Activated B cell treated with CpG ODN at 0.5 μM for 24 hours (primary cell): Measurements from ENCODE around the gene CALCOCO1. TPM values are rescaled to one million over a fixed set of nuclear protein-coding genes. Genes with fewer than 3 reads are reported as not detected.
"Not testable (repeated sequence)": the region's sequence is repeated elsewhere in the genome, so short reads cannot be mapped to it uniquely, and the experiment has no call there.

ENCODE experiments used
- ATAC-seq: fragments of 200-7000 bp; cut with Tn5 transposase; one replicate; pipeline ENCODE4 v1.10.0; 2021; ENCODE audit warnings: low read depth, mild to moderate bottlenecking, moderate library complexity
- CTCF ChIA-PET: fragments of 350-600 bp; sonication (Branson Sonifier 250); formaldehyde crosslinking; loops from one replicate; lab custom pipeline; 2021; ENCODE audit warnings: antibody characterized with exemption; lab: Charles Lee
- POLR2A ChIA-PET: fragments of 350-600 bp; sonication (Branson Sonifier 250); formaldehyde crosslinking; loops from one replicate; lab custom pipeline; 2021; ENCODE audit warnings: antibody characterized with exemption; lab: Charles Lee
- DNase-seq: peaks from one replicate; pipeline ENCODE4 v3.0.0; 2022
- H3K27ac Mint-ChIP-seq: one replicate; pipeline ENCODE4 v1.8.0; 2020; ENCODE audit warnings: mixed read lengths
- H3K27me3 Mint-ChIP-seq: one replicate; pipeline ENCODE4 v1.8.0; 2021; ENCODE audit warnings: mixed read lengths
- H3K36me3 Mint-ChIP-seq: one replicate; pipeline ENCODE4 v1.8.0; 2021; ENCODE audit warnings: low read depth, mixed read lengths
- H3K4me1 Mint-ChIP-seq: one replicate; pipeline ENCODE4 v1.8.0; 2021; ENCODE audit warnings: mixed read lengths
- H3K4me3 Mint-ChIP-seq: one replicate; pipeline ENCODE4 v1.8.0; 2020; ENCODE audit warnings: mild to moderate bottlenecking, mixed read lengths
- H3K9me3 Mint-ChIP-seq: one replicate; pipeline ENCODE4 v1.8.0; 2020; ENCODE audit warnings: mixed read lengths
- CTCF ChIP-seq: fragments of 200-600 bp; IDR thresholded peaks from one replicate; pipeline ENCODE4 v1.8.0; 2022; ENCODE audit warnings: antibody characterized with exemption, mild to moderate bottlenecking
- intact Hi-C: fragments of 100-400 bp; cut with micrococcal nuclease; formaldehyde crosslinking; loops from one replicate; pipeline ENCODE4 v1.15.1; 2024
- total RNA-seq: library from RNA; stranded (reverse); gene quantifications from 2 replicates; pipeline ENCODE4 v1.2.3, GENCODE V29; 2022

CALCOCO1 gene
- total RNA-seq, 1 donor from 2014 or later: 59.5 TPM

GRCh38 chr12:53686436-53686835, 40.8 kb downstream of the CALCOCO1 start:
- no peak for TF ChIP-seq CTCF
- ChIA-PET POLR2A (no interaction called here), CTCF (interaction anchor here (1.2 kb wide), 1 partner anchor 60 kb away, joined by 4 read pairs; no protein-coding TSS in a partner anchor)
- Mint-ChIP-seq H3K4me1 (no peaks in the 10 kb centered on the region), H3K27ac (no peak overlapping the region), H3K36me3 (no peaks in the 10 kb centered on the region), H3K27me3 (peaks cover 13% of the 10 kb centered on the region), H3K4me3 (no peak overlapping the region), H3K9me3 (no peaks in the 10 kb centered on the region)
- no peak for ATAC-seq
- DNase-seq: no peak
- intact Hi-C loops: no loop called here

GRCh38 chr12:53684654-53685220, 42.5 kb downstream of the CALCOCO1 start:
- intact Hi-C loops: no loop called here
- CTCF ChIA-PET: interaction anchor here (0.8 to 1.2 kb wide), 2 partner anchors 17 to 62 kb away, joined by 3 read pairs; no protein-coding TSS in a partner anchor
- Mint-ChIP-seq H3K27ac (no peak overlapping the region), H3K4me3 (no peak overlapping the region), H3K27me3 (peaks cover 15% of the 10 kb centered on the region), H3K9me3 (no peaks in the 10 kb centered on the region), H3K36me3 (no peaks in the 10 kb centered on the region), H3K4me1 (no peaks in the 10 kb centered on the region)
- no peak for TF ChIP-seq CTCF
- POLR2A ChIA-PET: no interaction called here
- DNase-seq (no peak), ATAC-seq (no peak)

GRCh38 chr12:53683983-53684382, 43.3 kb downstream of the CALCOCO1 start:
- no peaks in the 10 kb centered on the region for H3K36me3 Mint-ChIP-seq
- POLR2A ChIA-PET: no interaction called here
- CTCF ChIA-PET: interaction anchor here (0.6 kb wide), 1 partner anchor 65 kb away, joined by 3 read pairs; no protein-coding TSS in a partner anchor
- no peak for TF ChIP-seq CTCF
- DNase-seq (no peak), ATAC-seq (no peak)
- no peak overlapping the region for H3K4me3 Mint-ChIP-seq
- no peak overlapping the region for H3K27ac Mint-ChIP-seq
- H3K27me3 Mint-ChIP-seq: peaks cover 19% of the 10 kb centered on the region
- intact Hi-C loops: no loop called here
- H3K4me1 Mint-ChIP-seq: no peaks in the 10 kb centered on the region
- H3K9me3 Mint-ChIP-seq: no peaks in the 10 kb centered on the region

GRCh38 chr12:53683494-53683893, 43.8 kb downstream of the CALCOCO1 start:
- ATAC-seq (no peak), DNase-seq (no peak)
- Mint-ChIP-seq H3K27me3 (peaks cover 17% of the 10 kb centered on the region), H3K4me1 (no peaks in the 10 kb centered on the region), H3K27ac (no peak overlapping the region), H3K9me3 (no peaks in the 10 kb centered on the region), H3K4me3 (no peak overlapping the region), H3K36me3 (no peaks in the 10 kb centered on the region)
- intact Hi-C loops: no loop called here
- POLR2A ChIA-PET: no interaction called here
- CTCF ChIA-PET: interaction anchor here (0.6 kb wide), 1 partner anchor 65 kb away, joined by 3 read pairs; no protein-coding TSS in a partner anchor
- no peak for TF ChIP-seq CTCF

- CTCF ChIA-PET: interaction anchor here (1.3 kb wide), 1 partner anchor 136 kb away, joined by 4 read pairs; no protein-coding TSS in a partner anchor
- ATAC-seq, intact Hi-C loops, POLR2A ChIA-PET, H3K4me3 Mint-ChIP-seq, DNase-seq, H3K36me3 Mint-ChIP-seq, H3K9me3 Mint-ChIP-seq, H3K27ac Mint-ChIP-seq: not testable (repeated sequence)
- Mint-ChIP-seq H3K4me1 (peaks cover 14% of the 10 kb centered on the region), H3K27me3 (peaks cover 24% of the 10 kb centered on the region)
These were observed 47.2 kb downstream of the CALCOCO1 start for GRCh38 chr12:53680061-53680460.
